Activated CD4-positive, alpha-beta T cell treated with anti-CD3 and anti-CD28 coated beads, Interleukin-2, Interleukin-4, amounts not matched to agents 100 ng/mL and 50 ng/mL, durations not matched to agents 16 hours and 8 hours (primary cell): ENCODE measurements around the gene APBA3.

ENCODE experiments used
- DNase-seq: peaks from one replicate; pipeline ENCODE4 v3.0.0-alpha.2; 2020; ENCODE audit warnings: low spot score

APBA3 gene

GRCh38 chr19:3761382-3762129, at the start of gene APBA3:
APBA3 (minus strand) TSS chr19:3761692; CDS start chr19:3760264, 1,428 bp downstream.
- DNase-seq = peak; percentile 97

GRCh38 chr19:3810708-3811355, 49.3 kb upstream of the APBA3 start:
- DNase-seq = no peak

GRCh38 chr19:3809881-3810707, 48.6 kb upstream of the APBA3 start:
- DNase-seq = no peak

GRCh38 chr19:3808420-3809143, 47.1 kb upstream of the APBA3 start:
- no peak for DNase-seq

- DNase-seq = no peak
Measured at GRCh38 chr19:3807574-3808354, 46.3 kb upstream of the APBA3 start.

GRCh38 chr19:3807131-3807480, 45.6 kb upstream of the APBA3 start:
- DNase-seq = no peak

- DNase-seq = no peak
Measured at GRCh38 chr19:3805859-3806258, 44.4 kb upstream of the APBA3 start.

- no peak for DNase-seq
Measured at GRCh38 chr19:3804429-3804828, 42.9 kb upstream of the APBA3 start.

GRCh38 chr19:3803986-3804385, 42.5 kb upstream of the APBA3 start:
- DNase-seq = no peak

- no peak for DNase-seq
Measured at GRCh38 chr19:3803114-3803888, 41.8 kb upstream of the APBA3 start.

- DNase-seq = peak; percentile 52
Measured at GRCh38 chr19:3801412-3802096, 40.1 kb upstream of the APBA3 start.

GRCh38 chr19:3800996-3801395, 39.5 kb upstream of the APBA3 start:
- no peak for DNase-seq

GRCh38 chr19:3798137-3798536, 36.6 kb upstream of the APBA3 start:
- peak; percentile 28 for DNase-seq

- DNase-seq = no peak
Measured at GRCh38 chr19:3796358-3796757, 34.9 kb upstream of the APBA3 start.

- no peak for DNase-seq
Measured at GRCh38 chr19:3793799-3794198, 32.3 kb upstream of the APBA3 start.

GRCh38 chr19:3792114-3792513, 30.6 kb upstream of the APBA3 start:
- no peak for DNase-seq

GRCh38 chr19:3790941-3791340, 29.4 kb upstream of the APBA3 start:
- DNase-seq = no peak

GRCh38 chr19:3790209-3790734, 28.8 kb upstream of the APBA3 start:
- no peak for DNase-seq

- no peak for DNase-seq
Measured at GRCh38 chr19:3788996-3789778, 27.7 kb upstream of the APBA3 start.
